Lower leg skin (tissue), 3 donors: Measurements from ENCODE around the gene DNAH10.

Experiments
- POLR2A ChIP-seq, 2 donors: fragments of 450-650 bp; IDR thresholded peaks; one replicate each; pipeline ENCODE4 v1.6.1; 2016 to 2017; ENCODE audit warnings: antibody characterized with exemption in 2 of 2, mild to moderate bottlenecking in 1 of 2, moderate library complexity in 1 of 2
- TF ChIP-seq, protein P1 (sequence below), 3 donors: fragments of 450-650 bp; IDR thresholded peaks; one replicate each; pipeline ENCODE4 v1.5.1; 2016; ENCODE audit warnings: antibody characterized with exemption in 3 of 3, mild to moderate bottlenecking in 3 of 3, moderate library complexity in 2 of 3

DNA sequence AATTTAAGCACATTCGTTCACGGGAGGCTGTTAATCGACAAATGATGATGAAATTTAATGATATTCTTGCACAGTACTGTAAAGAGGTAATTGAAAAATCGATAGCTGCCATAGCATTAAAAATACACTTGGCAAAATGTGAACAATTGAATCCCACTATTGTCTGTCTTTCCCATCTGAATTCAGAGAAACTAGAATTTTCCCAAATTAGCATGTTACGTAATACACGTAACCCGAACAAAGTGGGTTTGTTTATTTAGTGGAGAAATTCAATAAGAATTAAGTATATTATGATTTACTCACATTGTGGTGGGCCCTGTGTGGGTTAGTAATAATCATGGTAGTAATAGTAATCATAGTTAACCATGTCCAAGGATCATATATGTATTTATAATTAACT, 31.9 kb downstream of the DNAH10 start:
- TF ChIP-seq, protein P1, sequence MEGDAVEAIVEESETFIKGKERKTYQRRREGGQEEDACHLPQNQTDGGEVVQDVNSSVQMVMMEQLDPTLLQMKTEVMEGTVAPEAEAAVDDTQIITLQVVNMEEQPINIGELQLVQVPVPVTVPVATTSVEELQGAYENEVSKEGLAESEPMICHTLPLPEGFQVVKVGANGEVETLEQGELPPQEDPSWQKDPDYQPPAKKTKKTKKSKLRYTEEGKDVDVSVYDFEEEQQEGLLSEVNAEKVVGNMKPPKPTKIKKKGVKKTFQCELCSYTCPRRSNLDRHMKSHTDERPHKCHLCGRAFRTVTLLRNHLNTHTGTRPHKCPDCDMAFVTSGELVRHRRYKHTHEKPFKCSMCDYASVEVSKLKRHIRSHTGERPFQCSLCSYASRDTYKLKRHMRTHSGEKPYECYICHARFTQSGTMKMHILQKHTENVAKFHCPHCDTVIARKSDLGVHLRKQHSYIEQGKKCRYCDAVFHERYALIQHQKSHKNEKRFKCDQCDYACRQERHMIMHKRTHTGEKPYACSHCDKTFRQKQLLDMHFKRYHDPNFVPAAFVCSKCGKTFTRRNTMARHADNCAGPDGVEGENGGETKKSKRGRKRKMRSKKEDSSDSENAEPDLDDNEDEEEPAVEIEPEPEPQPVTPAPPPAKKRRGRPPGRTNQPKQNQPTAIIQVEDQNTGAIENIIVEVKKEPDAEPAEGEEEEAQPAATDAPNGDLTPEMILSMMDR (IDR thresholded peaks at IDR 0.05): no peak
- no peak for TF ChIP-seq POLR2A (IDR thresholded peaks at IDR 0.05)
